GM21723 (cell line): Measurements from ENCODE around the gene OPCML.

Experiments
- ATAC-seq: cut with Tn5 transposase; IDR thresholded peaks from one replicate; pipeline ENCODE4 v1.9.1; 2021; ENCODE audit warnings: mild to moderate bottlenecking, moderate library complexity; ENCODE audit not compliant: unreplicated experiment

The OPCML gene

DNA sequence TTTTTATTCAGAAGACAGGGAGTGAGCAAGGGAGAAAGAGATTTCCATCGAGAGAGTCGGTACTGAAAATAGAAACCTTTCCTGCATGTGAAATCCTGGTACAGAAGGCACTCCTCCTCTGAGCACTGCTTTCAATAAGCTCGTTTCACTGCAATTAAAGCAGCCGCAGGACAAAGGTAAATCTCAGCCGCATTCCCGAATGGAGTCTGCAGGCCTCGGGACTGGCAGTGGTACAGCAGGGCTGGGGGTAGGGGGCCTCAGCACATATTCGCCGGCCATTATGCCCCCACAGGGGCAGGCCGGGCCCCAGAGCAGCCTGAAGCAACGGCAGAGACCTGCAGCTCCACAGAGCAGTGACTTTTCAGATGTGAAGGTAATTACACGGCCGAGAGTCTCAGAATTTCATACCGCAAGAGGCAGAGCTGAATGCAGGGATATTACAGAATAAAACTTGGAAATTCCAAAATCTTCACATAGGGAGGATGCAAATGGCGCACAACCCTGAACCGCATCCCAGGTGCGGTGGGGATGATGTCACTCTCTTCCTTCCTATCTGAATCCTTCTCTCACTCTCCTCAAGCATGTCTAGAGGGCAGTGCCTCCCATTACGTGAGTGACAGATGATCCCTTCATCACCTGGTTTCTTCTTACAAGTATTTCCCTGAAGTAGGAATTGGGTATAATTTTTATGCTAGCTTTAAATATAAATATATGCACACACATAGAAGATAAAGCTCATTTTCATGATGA lies 622.1 kb downstream of the OPCML start:
- no peak for ATAC-seq

DNA sequence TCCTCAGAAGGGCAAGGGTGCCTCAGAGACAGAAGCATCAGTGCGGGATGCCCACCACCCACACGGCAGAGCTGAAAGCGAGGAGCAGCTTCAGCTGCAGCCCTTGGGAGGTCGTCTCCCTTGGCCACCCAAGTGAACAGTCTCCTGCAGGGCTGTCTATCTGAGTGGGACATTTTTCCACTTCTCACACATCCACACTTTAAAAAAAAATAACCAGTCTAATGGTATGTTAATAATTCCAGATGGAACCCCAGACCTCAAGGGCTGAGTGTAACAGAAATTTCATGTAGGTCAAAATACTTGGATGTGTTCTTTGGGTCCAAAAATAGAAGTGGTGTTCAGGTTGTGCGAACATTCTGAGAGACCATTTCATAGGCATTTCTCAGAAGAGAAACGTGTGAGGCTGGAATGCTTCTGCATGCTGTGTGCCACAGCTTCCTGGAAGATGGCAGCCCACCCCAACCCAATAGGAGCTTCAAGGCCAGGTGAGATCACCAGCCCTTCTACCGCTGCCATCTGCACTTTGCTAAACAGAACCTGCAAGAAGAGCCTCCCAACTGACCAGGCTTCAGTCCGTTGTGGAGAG lies 623.2 kb downstream of the OPCML start:
- no peak for ATAC-seq

GRCh38 chr11:132908414-132908810 lies 623.9 kb downstream of the OPCML start:
- no peak for ATAC-seq

DNA sequence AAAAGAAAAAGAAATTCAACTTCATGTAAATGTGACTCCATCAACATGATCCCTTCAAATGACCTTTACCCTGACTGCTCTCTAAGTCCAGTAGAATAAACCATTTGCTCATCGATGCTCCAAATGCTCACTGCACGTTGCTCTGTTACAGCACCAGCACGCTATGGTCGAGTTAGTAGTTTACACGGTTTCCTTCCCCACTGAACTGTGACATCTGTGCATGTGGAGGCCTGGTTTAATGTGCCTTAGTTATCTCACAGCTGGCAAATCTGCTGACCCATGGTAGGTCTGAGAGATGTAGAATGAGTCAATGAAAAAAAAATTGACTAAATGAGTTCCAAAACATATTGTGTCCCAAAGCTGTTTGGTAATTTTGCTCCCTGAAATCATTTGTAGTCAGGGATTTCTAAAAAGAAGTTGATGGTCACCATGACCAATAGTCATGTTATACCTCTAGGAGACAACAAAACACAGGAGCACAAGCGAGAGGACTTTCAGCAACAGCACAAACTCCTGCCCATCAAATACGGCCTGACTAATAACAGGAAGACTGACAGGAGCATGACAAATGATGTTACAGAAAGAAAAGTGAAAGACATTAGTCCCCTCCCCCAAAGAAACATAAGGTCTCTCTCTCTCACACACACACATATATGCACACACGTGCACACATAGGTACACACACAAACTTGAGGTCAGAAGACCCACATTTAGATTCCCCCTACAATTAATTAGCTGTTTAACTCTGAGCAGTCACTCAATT lies 624.5 kb downstream of the OPCML start:
- no peak for ATAC-seq

DNA sequence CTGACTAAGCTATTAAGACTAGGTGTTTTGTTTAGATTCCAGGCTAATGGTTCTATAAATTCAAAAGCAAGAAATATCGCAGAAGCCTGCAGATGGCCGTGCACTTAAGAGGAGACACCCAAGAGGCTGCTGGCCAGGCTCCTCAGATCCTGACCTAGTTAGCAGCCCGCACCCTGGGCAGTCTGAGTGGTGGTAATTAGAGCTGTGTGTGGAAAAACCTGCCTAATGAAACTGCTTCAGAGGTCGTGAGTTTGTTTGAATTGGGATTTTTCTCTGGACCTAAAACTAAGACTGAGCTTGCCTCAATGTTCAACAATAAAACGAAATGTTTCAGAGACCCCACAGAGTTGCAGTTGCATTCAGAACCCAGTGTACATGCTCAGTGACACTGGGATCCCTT lies 627.7 kb downstream of the OPCML start:
- no peak for ATAC-seq

DNA sequence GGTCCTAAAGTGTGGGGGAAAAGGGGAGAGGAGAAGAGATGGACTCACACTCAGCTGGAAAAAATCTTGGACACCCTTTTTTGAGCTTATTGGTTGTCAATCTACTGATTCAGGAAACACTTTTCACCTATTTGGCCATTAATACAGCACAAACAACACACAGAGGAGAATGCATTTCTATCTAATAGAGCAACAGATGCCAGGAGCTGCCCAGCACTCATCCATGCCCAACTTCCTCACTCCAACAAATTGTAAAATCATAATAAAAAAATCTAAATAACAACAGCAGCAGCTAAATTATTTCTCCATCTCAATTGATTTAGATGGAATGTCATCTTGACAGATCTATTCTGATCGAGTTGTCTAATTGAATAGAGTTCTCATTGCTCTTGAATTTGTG lies 628.2 kb downstream of the OPCML start:
- ATAC-seq = no peak

DNA sequence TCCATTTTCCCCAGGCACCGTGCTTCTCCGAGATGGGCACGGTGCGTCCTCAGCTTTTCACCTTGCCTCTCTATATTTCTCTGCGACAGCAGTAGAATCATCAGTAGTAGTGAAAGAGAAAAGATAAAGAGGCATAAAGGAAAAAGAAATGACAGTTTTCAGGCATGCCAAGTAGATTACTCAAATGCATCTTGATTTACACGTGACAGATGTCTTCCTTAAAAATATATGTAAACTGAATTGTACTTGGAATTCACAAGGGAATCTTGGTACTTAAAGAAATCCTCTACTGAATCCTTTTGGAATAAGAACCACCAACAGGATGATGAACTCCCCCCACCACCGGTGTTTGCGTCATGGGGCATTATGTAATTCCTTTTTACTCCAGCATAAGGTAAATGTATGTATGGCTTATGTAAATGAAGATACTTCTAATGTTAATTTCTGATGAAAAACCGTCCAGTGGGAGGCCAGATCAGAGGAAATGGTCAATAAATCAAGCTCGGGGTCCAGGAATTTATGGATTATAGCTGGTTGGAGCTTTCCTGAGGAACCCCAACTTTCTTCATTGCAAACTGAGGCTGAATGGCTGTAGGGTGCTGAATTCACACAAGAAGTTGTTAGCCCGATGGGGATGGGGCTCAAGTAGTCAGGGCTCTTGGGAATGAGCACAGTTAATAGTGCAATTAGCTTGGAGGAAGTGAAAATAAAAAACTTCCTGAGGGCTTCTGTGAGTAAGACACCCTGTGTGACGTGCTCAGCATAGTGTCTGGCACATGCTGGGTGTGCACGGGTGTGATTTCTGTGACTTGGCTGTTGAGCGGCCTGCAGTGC lies 630.4 kb downstream of the OPCML start:
- ATAC-seq = no peak

DNA sequence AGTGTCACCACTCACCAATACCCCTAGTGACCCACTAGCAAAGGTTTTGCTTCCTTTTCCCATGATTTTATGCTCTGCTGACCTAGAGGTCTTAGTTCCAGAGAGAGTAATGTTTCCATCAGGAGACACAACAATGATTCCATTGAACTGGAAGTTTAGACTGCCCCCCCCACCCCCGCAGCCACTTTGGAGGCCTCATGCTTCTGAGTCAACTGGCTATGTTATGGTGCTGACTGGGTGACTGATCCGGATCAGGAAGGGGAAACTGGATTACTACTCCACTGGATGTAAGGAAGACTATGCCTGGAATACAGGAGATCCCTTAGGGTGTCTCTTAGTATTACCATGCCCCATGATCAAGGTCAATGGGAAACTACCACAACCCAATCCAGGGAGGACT lies 633.6 kb downstream of the OPCML start:
- no peak for ATAC-seq

DNA sequence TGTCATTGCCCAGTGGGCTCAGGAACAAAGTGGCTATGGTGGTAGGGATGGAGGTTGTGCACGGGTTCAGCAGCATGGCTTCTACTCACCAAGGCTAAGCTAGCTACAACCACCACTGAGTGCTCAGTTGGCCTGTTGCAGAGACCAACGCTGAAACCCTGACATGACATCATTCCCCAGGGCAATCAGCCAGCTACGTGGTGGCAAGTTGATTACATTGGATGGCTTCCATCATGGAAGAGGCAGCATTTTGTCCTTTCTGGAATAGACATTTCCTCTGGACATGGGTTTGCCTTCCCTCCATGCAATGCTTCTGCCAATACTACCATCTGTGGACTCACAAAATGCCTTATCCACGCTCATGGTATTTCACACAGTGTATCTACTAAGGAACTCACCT lies 634.3 kb downstream of the OPCML start:
- ATAC-seq = no peak

- no peak for ATAC-seq
Observed at GRCh38 chr11:132895340-132895739, 637.0 kb downstream of the OPCML start.

GRCh38 chr11:132894606-132895005 lies 637.7 kb downstream of the OPCML start:
- no peak for ATAC-seq

DNA sequence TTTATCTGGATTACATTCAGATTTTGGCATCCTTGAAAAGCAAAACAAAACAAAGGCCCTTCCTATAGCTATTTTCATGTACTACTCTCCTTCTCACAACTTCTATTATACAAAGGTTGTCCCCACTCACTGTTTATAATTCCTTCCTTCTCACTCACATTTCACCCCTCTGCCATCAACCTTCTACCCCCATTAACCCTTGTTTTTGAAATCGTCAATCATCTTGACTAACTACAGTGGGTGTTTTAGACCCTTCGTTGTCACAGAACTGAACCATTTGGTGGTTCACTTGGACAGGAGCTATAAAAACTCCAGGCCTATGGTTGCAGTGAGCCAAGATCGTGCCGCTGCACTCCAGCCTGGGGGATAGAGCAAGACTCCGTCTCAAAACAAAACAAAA lies 639.4 kb downstream of the OPCML start:
- ATAC-seq = no peak

GRCh38 chr11:132888226-132888625 lies 644.1 kb downstream of the OPCML start:
- ATAC-seq = no peak

DNA sequence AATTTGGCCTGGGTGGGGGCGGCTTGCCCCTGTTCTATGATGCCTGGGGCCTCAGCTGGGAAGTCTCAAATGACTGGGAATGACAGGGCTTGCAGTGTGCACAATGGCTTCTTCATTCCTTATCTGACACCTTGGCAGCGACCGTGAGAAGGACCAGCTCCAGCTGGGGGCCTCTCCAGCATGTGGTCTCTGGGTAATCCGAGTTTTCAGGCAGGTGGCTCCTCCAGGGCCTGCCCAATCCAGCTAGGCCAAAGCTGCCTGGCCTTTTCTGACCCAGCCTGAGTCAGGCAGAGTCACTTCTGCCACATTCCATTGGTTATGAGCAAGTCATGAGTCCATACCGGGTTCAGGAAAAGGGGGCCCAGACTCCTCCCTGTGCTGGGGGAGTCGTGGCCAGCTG lies 646.0 kb downstream of the OPCML start:
- no peak for ATAC-seq

DNA sequence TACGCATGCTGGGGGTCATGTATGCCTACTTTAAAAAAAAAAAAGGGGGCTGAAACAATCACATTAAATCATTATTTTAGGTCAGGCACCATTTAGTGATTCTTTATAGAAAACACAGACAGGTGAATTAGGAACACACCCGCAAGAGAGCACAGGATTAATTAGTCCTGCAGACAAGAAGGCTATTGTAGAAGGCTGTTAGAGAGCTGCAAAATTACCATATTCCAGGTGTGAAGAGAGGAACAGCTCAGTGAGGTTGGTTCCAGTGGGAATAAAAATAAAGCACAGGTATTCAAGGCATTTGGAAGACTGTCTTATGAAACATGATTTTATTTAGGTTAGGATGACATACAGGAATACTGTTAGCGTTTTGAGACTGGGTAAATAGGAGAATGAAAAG lies 649.1 kb downstream of the OPCML start:
- no peak for ATAC-seq

DNA sequence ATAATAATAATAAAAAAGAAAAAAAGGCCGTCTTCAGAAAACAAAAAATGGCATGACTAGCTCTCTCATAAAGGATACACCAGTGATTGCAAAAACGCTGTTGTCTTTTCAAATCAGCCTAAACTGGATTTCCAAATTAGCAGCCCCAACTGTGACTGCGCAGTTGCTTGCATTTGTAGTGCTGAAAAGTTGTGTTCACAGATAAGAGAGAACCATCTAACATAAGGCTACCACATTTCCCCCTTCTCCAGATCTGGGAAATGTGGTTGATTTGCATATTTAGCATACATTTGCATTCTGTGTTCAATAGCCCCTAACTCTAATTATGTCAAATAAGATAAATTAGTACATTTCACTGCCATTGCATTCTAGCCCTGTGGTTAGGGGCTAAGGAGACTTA lies 650.7 kb downstream of the OPCML start:
- no peak for ATAC-seq

DNA sequence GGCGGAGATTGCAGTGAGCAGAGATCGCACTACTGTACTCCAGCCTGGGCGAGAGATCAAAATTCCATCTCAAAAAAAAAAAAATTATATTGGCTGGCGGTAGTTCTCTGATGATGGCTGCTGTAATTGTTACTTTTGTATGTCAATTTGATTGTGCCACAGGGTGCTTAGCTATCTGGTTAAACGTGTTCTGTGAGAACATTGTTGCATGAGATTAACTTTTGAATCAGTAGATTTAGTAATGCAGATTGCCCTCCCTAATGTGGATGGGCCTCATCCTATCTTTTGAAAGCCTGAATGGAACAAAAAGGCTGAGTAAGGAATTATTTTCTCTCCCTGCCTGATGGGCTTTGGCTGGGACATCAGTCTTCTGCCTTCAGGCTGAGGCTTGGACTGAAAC lies 654.2 kb downstream of the OPCML start:
- ATAC-seq = no peak

- no peak for ATAC-seq
Observed at GRCh38 chr11:132876705-132877104, 655.6 kb downstream of the OPCML start.

GRCh38 chr11:132876239-132876638 lies 656.1 kb downstream of the OPCML start:
- ATAC-seq = no peak

GRCh38 chr11:132874638-132875037 lies 657.7 kb downstream of the OPCML start:
- no peak for ATAC-seq

GRCh38 chr11:132873841-132874240 lies 658.5 kb downstream of the OPCML start:
- ATAC-seq = no peak
